ENCODE results near the gene ELMO1.

The ELMO1 gene

DNA sequence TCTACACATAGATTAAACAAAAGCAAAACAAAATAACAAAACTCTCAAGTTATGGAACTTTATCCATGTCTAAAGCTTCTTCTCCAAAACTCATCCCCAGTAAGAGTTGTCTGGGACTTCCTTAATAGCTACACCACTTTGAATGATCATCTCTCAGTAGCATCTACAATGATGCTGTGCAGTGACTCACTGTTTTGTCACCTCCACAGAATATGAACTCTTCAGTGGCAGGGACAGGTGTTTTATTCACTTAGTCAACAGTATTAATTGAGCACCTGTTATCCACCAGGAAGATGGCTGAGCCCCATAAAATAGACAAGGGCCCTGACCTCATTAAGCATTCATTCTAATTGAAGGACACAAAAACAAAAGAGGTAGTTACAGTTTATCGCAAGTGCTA is 350.7 kb downstream of the ELMO1 start:
- Histone ChIP-seq H3K79me1 (ENCODE audit: low read length) (no peaks in the 10 kb centered on the region), H3K79me2 (ENCODE audit: control insufficient read depth, insufficient read depth, low read length) (no peaks in the 10 kb centered on the region), H3K23ac (ENCODE audit: low read length) (no peak overlapping the region), H2AK5ac (ENCODE audit: low read length) (no peak overlapping the region), H3K9ac (ENCODE audit: low read length) (no peak overlapping the region), H2BK120ac (ENCODE audit: low read depth, low read length) (no peak overlapping the region), H2BK15ac (replicated peaks; ENCODE audit: low read depth) (no peak overlapping the region), H3K36me3 (ENCODE audit: control insufficient read depth, insufficient read depth, low read length) (no peaks in the 10 kb centered on the region), H3K27ac (ENCODE audit: low read depth, low read length) (no peak overlapping the region), H3K4me2 (ENCODE audit: low read length) (no peak overlapping the region), H4K5ac (ENCODE audit: low read length) (no peak overlapping the region), H4K8ac (ENCODE audit: low read depth, low read length) (no peak overlapping the region), H2BK5ac (ENCODE audit: low read length) (no peak overlapping the region), H3K4me3 (ENCODE audit: low read length) (no peak overlapping the region), H3K18ac (ENCODE audit: low read length) (no peak overlapping the region), H3K27me3 (ENCODE audit: insufficient read depth, low read length, poor library complexity) (no peaks in the 10 kb centered on the region), H3K4ac (ENCODE audit: low read depth, low read length) (no peak overlapping the region), H3K4me1 (ENCODE audit: control insufficient read depth, low read depth, low read length) (no peaks in the 10 kb centered on the region), H3K56ac (ENCODE audit: low read length) (no peak overlapping the region)
- no peak for DNase-seq
- no CpG with 5 or more reads among the region's 1 CpG for WGBS (ENCODE audit: extremely low coverage, insufficient coverage, low lambda C conversion rate)

DNA sequence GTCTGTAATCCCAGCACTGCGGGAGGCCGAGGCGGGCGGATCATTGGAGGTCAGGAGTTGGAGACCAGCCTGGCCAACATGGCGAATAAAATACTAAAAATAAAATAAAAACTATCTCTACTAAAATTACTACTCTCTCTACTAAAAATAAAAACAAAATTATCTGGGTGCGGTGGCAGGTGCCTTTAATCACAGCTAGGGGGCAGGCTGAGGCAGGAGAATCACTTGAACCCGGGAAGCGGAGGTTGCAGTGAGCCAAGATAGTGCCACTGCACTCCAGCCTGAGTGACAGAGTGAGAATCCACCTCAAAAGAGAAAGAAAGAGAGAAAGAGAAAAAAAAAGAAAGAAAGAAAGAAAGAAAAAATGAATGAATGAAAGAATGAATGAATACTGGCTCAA is 351.4 kb downstream of the ELMO1 start:
- Histone ChIP-seq H3K79me2 (ENCODE audit: control insufficient read depth, insufficient read depth, low read length) (no peaks in the 10 kb centered on the region), H3K18ac (ENCODE audit: low read length) (no peak overlapping the region), H3K79me1 (ENCODE audit: low read length) (no peaks in the 10 kb centered on the region), H2AK5ac (ENCODE audit: low read length) (no peak overlapping the region), H3K9ac (ENCODE audit: low read length) (no peak overlapping the region), H4K8ac (ENCODE audit: low read depth, low read length) (no peak overlapping the region), H3K27ac (ENCODE audit: low read depth, low read length) (no peak overlapping the region), H2BK15ac (replicated peaks; ENCODE audit: low read depth) (no peak overlapping the region), H3K56ac (ENCODE audit: low read length) (no peak overlapping the region), H3K23ac (ENCODE audit: low read length) (no peak overlapping the region), H3K4ac (ENCODE audit: low read depth, low read length) (no peak overlapping the region), H3K27me3 (ENCODE audit: insufficient read depth, low read length, poor library complexity) (no peaks in the 10 kb centered on the region), H3K36me3 (ENCODE audit: control insufficient read depth, insufficient read depth, low read length) (no peaks in the 10 kb centered on the region), H3K4me3 (ENCODE audit: low read length) (no peak overlapping the region), H3K4me2 (ENCODE audit: low read length) (no peak overlapping the region), H4K5ac (ENCODE audit: low read length) (no peak overlapping the region), H2BK120ac (ENCODE audit: low read depth, low read length) (no peak overlapping the region), H2BK5ac (ENCODE audit: low read length) (no peak overlapping the region), H3K4me1 (ENCODE audit: control insufficient read depth, low read depth, low read length) (no peaks in the 10 kb centered on the region)
- no peak for DNase-seq
- WGBS (ENCODE audit: extremely low coverage, insufficient coverage, low lambda C conversion rate) = no CpG with 5 or more reads among the region's 8 CpGs

DNA sequence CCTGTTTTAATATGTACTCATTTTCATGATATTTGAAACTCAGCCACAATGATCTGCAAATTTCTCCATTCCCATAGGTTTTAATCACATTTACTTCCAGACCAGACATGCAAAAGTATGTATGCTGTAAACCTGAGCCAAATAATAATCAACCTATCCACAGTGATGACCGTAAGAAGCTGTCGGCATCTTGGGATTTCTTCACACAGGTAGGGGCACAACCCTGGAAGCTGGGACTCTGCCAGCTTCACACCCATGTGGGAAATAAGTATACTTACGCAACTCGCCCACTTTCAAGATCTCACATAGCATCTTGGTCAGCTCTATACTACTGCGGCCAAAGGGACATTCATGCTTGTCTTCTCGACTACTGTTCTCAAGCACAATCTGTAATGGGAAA is 352.3 kb downstream of the ELMO1 start:
- Histone ChIP-seq H2BK15ac (replicated peaks; ENCODE audit: low read depth) (no peak overlapping the region), H4K5ac (ENCODE audit: low read length) (no peak overlapping the region), H3K27ac (ENCODE audit: low read depth, low read length) (no peak overlapping the region), H3K4me3 (ENCODE audit: low read length) (no peak overlapping the region), H3K18ac (ENCODE audit: low read length) (no peak overlapping the region), H4K8ac (ENCODE audit: low read depth, low read length) (no peak overlapping the region), H3K79me1 (ENCODE audit: low read length) (no peaks in the 10 kb centered on the region), H3K36me3 (ENCODE audit: control insufficient read depth, insufficient read depth, low read length) (no peaks in the 10 kb centered on the region), H3K27me3 (ENCODE audit: insufficient read depth, low read length, poor library complexity) (no peaks in the 10 kb centered on the region), H3K79me2 (ENCODE audit: control insufficient read depth, insufficient read depth, low read length) (no peaks in the 10 kb centered on the region), H3K4me2 (ENCODE audit: low read length) (no peak overlapping the region), H3K9ac (ENCODE audit: low read length) (no peak overlapping the region), H3K4me1 (ENCODE audit: control insufficient read depth, low read depth, low read length) (no peaks in the 10 kb centered on the region), H3K4ac (ENCODE audit: low read depth, low read length) (no peak overlapping the region), H2BK5ac (ENCODE audit: low read length) (no peak overlapping the region), H2BK120ac (ENCODE audit: low read depth, low read length) (no peak overlapping the region), H2AK5ac (ENCODE audit: low read length) (no peak overlapping the region), H3K56ac (ENCODE audit: low read length) (no peak overlapping the region), H3K23ac (ENCODE audit: low read length) (no peak overlapping the region)
- DNase-seq = no peak
- WGBS (ENCODE audit: extremely low coverage, insufficient coverage, low lambda C conversion rate) = no CpG with 5 or more reads among the region's 6 CpGs

DNA sequence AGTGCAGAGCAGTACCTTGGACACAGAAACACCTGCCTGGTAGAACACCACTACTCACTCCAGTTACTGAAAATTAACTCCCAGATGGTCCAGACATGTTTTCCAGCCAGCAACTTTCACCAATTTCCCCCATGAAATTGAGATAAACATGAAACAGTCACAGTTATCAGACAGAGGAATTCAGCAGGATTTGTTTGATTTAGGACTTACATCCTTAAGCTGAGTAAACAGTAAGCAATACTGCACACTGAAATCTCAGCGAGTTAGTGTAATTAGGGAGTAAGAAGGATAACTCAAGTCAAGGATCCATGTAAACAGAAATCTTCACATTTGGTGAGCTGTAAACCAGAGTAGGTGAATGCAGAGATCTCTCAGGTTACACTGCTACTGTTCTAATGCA is 353.5 kb downstream of the ELMO1 start:
- no peak overlapping the region for H4K8ac ChIP-seq (ENCODE audit: low read depth, low read length)
- no peak overlapping the region for H3K56ac ChIP-seq (ENCODE audit: low read length)
- H3K36me3 ChIP-seq (ENCODE audit: control insufficient read depth, insufficient read depth, low read length) = no peaks in the 10 kb centered on the region
- H4K5ac ChIP-seq (ENCODE audit: low read length) = no peak overlapping the region
- H3K23ac ChIP-seq (ENCODE audit: low read length) = no peak overlapping the region
- WGBS (ENCODE audit: extremely low coverage, insufficient coverage, low lambda C conversion rate) = no CpG with 5 or more reads among the region's 1 CpG
- H3K4me3 ChIP-seq (ENCODE audit: low read length) = no peak overlapping the region
- H3K4me2 ChIP-seq (ENCODE audit: low read length) = no peak overlapping the region
- H3K9ac ChIP-seq (ENCODE audit: low read length) = no peak overlapping the region
- no peak overlapping the region for H2BK120ac ChIP-seq (ENCODE audit: low read depth, low read length)
- H3K79me1 ChIP-seq (ENCODE audit: low read length) = no peaks in the 10 kb centered on the region
- no peaks in the 10 kb centered on the region for H3K4me1 ChIP-seq (ENCODE audit: control insufficient read depth, low read depth, low read length)
- no peaks in the 10 kb centered on the region for H3K79me2 ChIP-seq (ENCODE audit: control insufficient read depth, insufficient read depth, low read length)
- H3K18ac ChIP-seq (ENCODE audit: low read length) = no peak overlapping the region
- H2BK15ac ChIP-seq (replicated peaks; ENCODE audit: low read depth) = no peak overlapping the region
- H3K27ac ChIP-seq (ENCODE audit: low read depth, low read length) = no peak overlapping the region
- H2BK5ac ChIP-seq (ENCODE audit: low read length) = no peak overlapping the region
- no peak overlapping the region for H3K4ac ChIP-seq (ENCODE audit: low read depth, low read length)
- DNase-seq = no peak
- H3K27me3 ChIP-seq (ENCODE audit: insufficient read depth, low read length, poor library complexity) = no peaks in the 10 kb centered on the region
- no peak overlapping the region for H2AK5ac ChIP-seq (ENCODE audit: low read length)

DNA sequence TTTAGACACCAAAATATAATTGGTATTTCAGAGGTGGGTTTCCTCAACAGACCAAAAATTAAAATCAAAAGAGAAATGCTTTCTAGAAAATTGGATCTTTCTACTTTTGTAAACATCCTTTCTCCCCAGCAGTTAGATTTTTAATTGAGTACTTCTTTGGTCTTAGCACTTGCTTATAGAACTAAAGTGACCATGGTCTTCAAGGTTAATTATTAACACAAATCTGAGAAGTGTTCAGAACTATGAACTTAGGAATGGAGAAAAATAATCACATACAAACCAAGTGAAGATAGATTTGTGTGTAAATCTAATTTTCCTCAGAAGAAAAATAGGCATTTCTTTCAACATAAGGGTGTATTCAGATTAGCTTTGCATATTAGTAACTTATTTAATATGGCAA is 355.4 kb downstream of the ELMO1 start:
- H3K4me1 ChIP-seq (ENCODE audit: control insufficient read depth, low read depth, low read length) = no peaks in the 10 kb centered on the region
- H2BK15ac ChIP-seq (replicated peaks; ENCODE audit: low read depth) = no peak overlapping the region
- H4K5ac ChIP-seq (ENCODE audit: low read length) = no peak overlapping the region
- H3K79me2 ChIP-seq (ENCODE audit: control insufficient read depth, insufficient read depth, low read length) = no peaks in the 10 kb centered on the region
- H3K4ac ChIP-seq (ENCODE audit: low read depth, low read length) = no peak overlapping the region
- H2AK5ac ChIP-seq (ENCODE audit: low read length) = no peak overlapping the region
- no peaks in the 10 kb centered on the region for H3K27me3 ChIP-seq (ENCODE audit: insufficient read depth, low read length, poor library complexity)
- no peak overlapping the region for H4K8ac ChIP-seq (ENCODE audit: low read depth, low read length)
- no peak for DNase-seq
- no peak overlapping the region for H3K9ac ChIP-seq (ENCODE audit: low read length)
- H3K27ac ChIP-seq (ENCODE audit: low read depth, low read length) = no peak overlapping the region
- no peak overlapping the region for H2BK5ac ChIP-seq (ENCODE audit: low read length)
- H3K4me3 ChIP-seq (ENCODE audit: low read length) = no peak overlapping the region
- no peaks in the 10 kb centered on the region for H3K79me1 ChIP-seq (ENCODE audit: low read length)
- no peaks in the 10 kb centered on the region for H3K36me3 ChIP-seq (ENCODE audit: control insufficient read depth, insufficient read depth, low read length)
- no peak overlapping the region for H3K18ac ChIP-seq (ENCODE audit: low read length)
- H3K4me2 ChIP-seq (ENCODE audit: low read length) = no peak overlapping the region
- H3K56ac ChIP-seq (ENCODE audit: low read length) = no peak overlapping the region
- no peak overlapping the region for H3K23ac ChIP-seq (ENCODE audit: low read length)
- H2BK120ac ChIP-seq (ENCODE audit: low read depth, low read length) = no peak overlapping the region

DNA sequence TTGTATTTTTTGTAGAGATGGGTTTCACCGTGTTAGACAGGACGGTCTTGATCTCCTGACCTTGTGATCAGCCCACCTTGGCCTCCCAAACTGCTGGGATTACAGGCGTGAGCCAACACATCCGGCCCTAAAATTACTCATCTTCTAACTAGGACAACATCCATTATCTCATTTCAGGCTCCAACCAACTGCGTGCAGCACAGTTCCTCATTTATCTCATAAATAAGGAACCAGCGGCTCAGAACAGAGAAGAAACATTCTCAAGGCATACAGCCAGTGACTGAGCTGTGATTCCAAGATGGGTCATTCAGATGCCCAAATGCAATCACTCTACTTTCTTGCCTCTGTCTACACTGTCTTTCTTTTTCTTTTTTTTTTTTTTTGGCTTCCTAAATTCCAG is 356.1 kb downstream of the ELMO1 start:
- H3K4me2 ChIP-seq (ENCODE audit: low read length) = no peak overlapping the region
- no peak overlapping the region for H3K18ac ChIP-seq (ENCODE audit: low read length)
- H3K9ac ChIP-seq (ENCODE audit: low read length) = no peak overlapping the region
- H3K4ac ChIP-seq (ENCODE audit: low read depth, low read length) = no peak overlapping the region
- no peak overlapping the region for H4K5ac ChIP-seq (ENCODE audit: low read length)
- H2AK5ac ChIP-seq (ENCODE audit: low read length) = no peak overlapping the region
- H3K27ac ChIP-seq (ENCODE audit: low read depth, low read length) = no peak overlapping the region
- no peaks in the 10 kb centered on the region for H3K27me3 ChIP-seq (ENCODE audit: insufficient read depth, low read length, poor library complexity)
- WGBS (ENCODE audit: extremely low coverage, insufficient coverage, low lambda C conversion rate) = no CpG with 5 or more reads among the region's 6 CpGs
- no peaks in the 10 kb centered on the region for H3K79me2 ChIP-seq (ENCODE audit: control insufficient read depth, insufficient read depth, low read length)
- no peak for DNase-seq
- no peak overlapping the region for H2BK15ac ChIP-seq (replicated peaks; ENCODE audit: low read depth)
- no peak overlapping the region for H3K23ac ChIP-seq (ENCODE audit: low read length)
- no peak overlapping the region for H2BK120ac ChIP-seq (ENCODE audit: low read depth, low read length)
- H3K79me1 ChIP-seq (ENCODE audit: low read length) = no peaks in the 10 kb centered on the region
- H3K56ac ChIP-seq (ENCODE audit: low read length) = no peak overlapping the region
- H2BK5ac ChIP-seq (ENCODE audit: low read length) = no peak overlapping the region
- no peaks in the 10 kb centered on the region for H3K4me1 ChIP-seq (ENCODE audit: control insufficient read depth, low read depth, low read length)
- no peak overlapping the region for H3K4me3 ChIP-seq (ENCODE audit: low read length)
- H3K36me3 ChIP-seq (ENCODE audit: control insufficient read depth, insufficient read depth, low read length) = no peaks in the 10 kb centered on the region
- no peak overlapping the region for H4K8ac ChIP-seq (ENCODE audit: low read depth, low read length)
